Stomach (tissue), 9 donors: ENCODE measurements around the gene TMEM132C. TPM values are rescaled to one million over a fixed set of nuclear protein-coding genes. Genes with fewer than 3 reads are reported as not detected.

Experiments
- DNase-seq, 2 donors: peaks; one replicate each; pipeline versions ENCODE4 v3.0.0 to v3.0.0-alpha.2; 2013 to 2019
- H3K27ac ChIP-seq, 5 donors: fragments of 200-600 bp in 4 of 5; sonication (generic) in 4 of 5; one replicate each; pipeline ENCODE4 v1.5.1; 2013 to 2019; ENCODE audit warnings: mild to moderate bottlenecking in 1 of 5, moderate library complexity in 1 of 5
- H3K27me3 ChIP-seq, 3 donors: fragments of 200-600 bp; sonication (generic); one replicate each; pipeline ENCODE4 v1.5.1; 2017 to 2019; ENCODE audit warnings: mixed run types in 1 of 3
- H3K36me3 ChIP-seq, 4 donors: fragments of 200-600 bp; sonication (generic); 1 replicate in 3 of 4; 2 replicates in 1 of 4; pipeline ENCODE4 v1.5.1; 2016 to 2019
- H3K4me1 ChIP-seq, 4 donors: fragments of 200-600 bp; sonication (generic); one replicate each; pipeline ENCODE4 v1.5.1; 2016 to 2019
- H3K4me3 ChIP-seq, 4 donors: fragments of 200-600 bp; sonication (generic) in 3 of 4; one replicate each; pipeline ENCODE4 v1.5.1; 2016 to 2019; ENCODE audit warnings: mild to moderate bottlenecking in 1 of 4
- H3K9me3 ChIP-seq, 4 donors: fragments of 200-600 bp; sonication (generic); one replicate each; pipeline ENCODE4 v1.5.1; 2016 to 2019
- CTCF ChIP-seq, 7 experiments: fragments of 450-650 bp in 4 of 7; fragments of 200-600 bp in 3 of 7; sonication (generic) in 3 of 7; IDR thresholded peaks; one replicate each; pipeline ENCODE4 v1.5.1; 2016 to 2019; ENCODE audit warnings: antibody characterized with exemption in 7 of 7, control low read depth in 2 of 7, mild to moderate bottlenecking in 1 of 7
- EP300 ChIP-seq: sonication (generic); formaldehyde crosslinking; IDR thresholded peaks from one replicate; pipeline ENCODE4 v1.6.1; 2017; ENCODE audit warnings: antibody characterized with exemption
- POLR2A ChIP-seq, 4 donors: fragments of 450-650 bp; IDR thresholded peaks; one replicate each; pipeline ENCODE4 v1.6.1; 2016; ENCODE audit warnings: antibody characterized with exemption in 4 of 4, control low read depth in 2 of 4, mild to moderate bottlenecking in 1 of 4, moderate library complexity in 1 of 4
- POLR2AphosphoS5 ChIP-seq, 3 donors: sonication (generic); formaldehyde crosslinking; IDR thresholded peaks; one replicate each; pipeline ENCODE4 v1.6.1; 2016; ENCODE audit warnings: antibody characterized with exemption in 3 of 3
- WGBS, 5 donors: extraction: QIAGEN DNeasy Blood & Tissue Kit in 3 of 5; methylation state at CpG; one replicate each; pipeline versions ENCODE4 v1.1.5 to v1.1.7; 2013 to 2018; 5-methylcytosine and 5-hydroxymethylcytosine counted together
- intact Hi-C: fragments of 100-400 bp; cut with DNase I; formaldehyde crosslinking; loops from one replicate; pipeline ENCODE4 v1.15.1; 2023; ENCODE audit warnings: low total_unique reads
- polyA plus RNA-seq, 3 donors: library from polyadenylated mRNA; stranded (reverse); fragments of 200-250 nt; gene quantifications; one replicate each; pipeline ENCODE4 v1.2.3, GENCODE V29; 2013
- total RNA-seq, 5 donors: library from RNA; depleted of rRNA; stranded (reverse); fragments of >200 nt; gene quantifications; one replicate each; pipeline versions ENCODE4 v1.1.0 to v1.2.3, GENCODE V29; 2014 to 2016
- donor health status: healthy with polysubstance abuse.
- donor health status: Bipolar disorder and iron deficiency.
- donor health status: healthy.

The TMEM132C gene
- total and polyA plus RNA-seq, 8 donors, result under 0.01 to 12.8 (median 0.94) TPM

GRCh38 chr12:128467882-128468281 is 200.9 kb downstream of the TMEM132C start:
- intact Hi-C loops, result no loop called here
- Histone ChIP-seq H3K4me1 (no peaks in the 10 kb centered on the region), H3K36me3 (no peaks in the 10 kb centered on the region), H3K4me3 (no peak overlapping the region), H3K27me3 (peaks cover 0 to 4% (median 0%) of the 10 kb centered on the region in 3 donors), H3K27ac (no peak overlapping the region), H3K9me3 (peaks cover 0 to 3% (median 0%) of the 10 kb centered on the region in 4 donors)
- WGBS, 5 donors, result 82 to 89% (median 84%) methylated on average over 9 of the region's 9 CpGs
- DNase-seq, result no peak
- TF ChIP-seq POLR2AphosphoS5 (IDR thresholded peaks at IDR 0.05) (no peak), POLR2A (IDR thresholded peaks at IDR 0.05) (no peak), EP300 (no peak), CTCF (IDR thresholded peaks at IDR 0.05) (no peak)

- no peak overlapping the region for H3K27ac ChIP-seq
- no peaks in the 10 kb centered on the region for H3K4me1 ChIP-seq
- peaks cover 0 to 3% (median 0%) of the 10 kb centered on the region in 4 donors for H3K9me3 ChIP-seq
- DNase-seq, result peak in 1 of 2 donors; percentile 36
- intact Hi-C loops, result no loop called here
- H3K27me3 ChIP-seq, result peaks cover 0 to 4% (median 0%) of the 10 kb centered on the region in 3 donors
- WGBS, 5 donors, result 61 to 74% (median 69%) methylated on average over 4 of the region's 4 CpGs
- TF ChIP-seq POLR2A (IDR thresholded peaks at IDR 0.05) (no peak), POLR2AphosphoS5 (IDR thresholded peaks at IDR 0.05) (no peak), CTCF (IDR thresholded peaks at IDR 0.05) (no peak), EP300 (no peak)
- H3K36me3 ChIP-seq, result no peaks in the 10 kb centered on the region
- H3K4me3 ChIP-seq, result no peak overlapping the region
Observed at GRCh38 chr12:128468926-128469325, 202.0 kb downstream of the TMEM132C start.

- Histone ChIP-seq H3K27ac (no peak overlapping the region), H3K4me3 (no peak overlapping the region), H3K36me3 (no peaks in the 10 kb centered on the region), H3K4me1 (no peaks in the 10 kb centered on the region), H3K9me3 (peaks cover 0 to 3% (median 0%) of the 10 kb centered on the region in 4 donors), H3K27me3 (peaks cover 0 to 4% (median 0%) of the 10 kb centered on the region in 3 donors)
- 84 to 91% (median 86%) methylated on average over 2 of the region's 2 CpGs for WGBS, 5 donors
- TF ChIP-seq POLR2A (IDR thresholded peaks at IDR 0.05) (no peak), EP300 (no peak), CTCF (IDR thresholded peaks at IDR 0.05) (no peak), POLR2AphosphoS5 (IDR thresholded peaks at IDR 0.05) (no peak)
- DNase-seq, result no peak
- intact Hi-C loops, result no loop called here
Observed at GRCh38 chr12:128471491-128471890, 204.5 kb downstream of the TMEM132C start.

- peaks cover 0 to 3% (median 0%) of the 10 kb centered on the region in 4 donors for H3K9me3 ChIP-seq
- peaks cover 0 to 4% (median 0%) of the 10 kb centered on the region in 3 donors for H3K27me3 ChIP-seq
- no peak overlapping the region for H3K4me3 ChIP-seq
- WGBS, 5 donors, result 69 to 84% (median 74%) methylated on average over 10 of the region's 10 CpGs
- no peak overlapping the region for H3K27ac ChIP-seq
- DNase-seq, result no peak
- intact Hi-C loops, result no loop called here
- no peaks in the 10 kb centered on the region for H3K4me1 ChIP-seq
- H3K36me3 ChIP-seq, result no peaks in the 10 kb centered on the region
- TF ChIP-seq POLR2A (IDR thresholded peaks at IDR 0.05) (no peak), POLR2AphosphoS5 (IDR thresholded peaks at IDR 0.05) (no peak), CTCF (IDR thresholded peaks at IDR 0.05) (no peak), EP300 (no peak)
Observed at GRCh38 chr12:128474916-128475315, 207.9 kb downstream of the TMEM132C start.
